GM23338 (cell line): ENCODE measurements around the gene APOM. TPM values are rescaled to one million over a fixed set of nuclear protein-coding genes. Genes with fewer than 3 reads are reported as not detected.

Experiments used
- ATAC-seq: fragments of 200-7000 bp; cut with Tn5 transposase; 3 replicates; pipeline ENCODE4 v1.9.1; 2020
- DNase-seq: peaks from one replicate; pipeline ENCODE4 v3.0.0-alpha.2; 2015; ENCODE audit warnings: low spot score
- H2AFZ ChIP-seq: fragments of 200-600 bp; sonication (generic); 2 replicates; pipeline ENCODE4 v1.8.0; 2016; ENCODE audit warnings: antibody characterized with exemption, mild to moderate bottlenecking, moderate library complexity
- H3F3A ChIP-seq: fragments of 200-600 bp; sonication (generic); replicated peaks from 2 replicates; pipeline ENCODE4 v1.8.0; 2017; ENCODE audit warnings: antibody characterized with exemption, mixed run types, low read depth
- H3K27ac ChIP-seq: fragments of 200-600 bp; sonication (generic); 2 replicates; pipeline ENCODE4 v1.6.1; 2016; ENCODE audit warnings: low read depth
- H3K27me3 ChIP-seq: fragments of 200-600 bp; sonication (generic); 2 replicates; pipeline ENCODE4 v1.8.0; 2016; ENCODE audit warnings: mild to moderate bottlenecking, mixed run types, moderate library complexity; ENCODE audit not compliant: insufficient read depth
- H3K36me3 ChIP-seq: fragments of 200-600 bp; sonication (generic); 2 replicates; pipeline ENCODE4 v1.8.0; 2016; ENCODE audit warnings: mild to moderate bottlenecking; ENCODE audit not compliant: insufficient read depth
- H3K4me1 ChIP-seq: fragments of 200-600 bp; sonication (generic); 2 replicates; pipeline ENCODE4 v1.8.0; 2016; ENCODE audit warnings: mild to moderate bottlenecking, moderate library complexity; ENCODE audit not compliant: insufficient read depth
- H3K4me2 ChIP-seq: fragments of 200-600 bp; sonication (generic); 2 replicates; pipeline ENCODE4 v1.7.1; 2017; ENCODE audit warnings: mixed run types
- H3K4me3 ChIP-seq: fragments of 200-600 bp; sonication (generic); 2 replicates; pipeline ENCODE4 v1.6.1; 2016; ENCODE audit warnings: mixed run types
- H3K79me2 ChIP-seq: fragments of 200-600 bp; sonication (generic); replicated peaks from 2 replicates; pipeline ENCODE4 v1.8.0; 2017; ENCODE audit warnings: mild to moderate bottlenecking; ENCODE audit not compliant: insufficient read depth
- H3K9me2 ChIP-seq: fragments of 200-600 bp; sonication (generic); 2 replicates; pipeline ENCODE4 v1.8.0; 2017; ENCODE audit not compliant: insufficient read depth
- H4K20me1 ChIP-seq: fragments of 200-600 bp; sonication (generic); replicated peaks from 2 replicates; pipeline ENCODE4 v1.8.0; 2017; ENCODE audit warnings: mild to moderate bottlenecking; ENCODE audit not compliant: insufficient read depth
- H3K27ac Mint-ChIP-seq: 2 replicates; pipeline ENCODE4 v1.8.0; 2020; ENCODE audit warnings: inconsistent platforms, mild to moderate bottlenecking, moderate library complexity, mixed read lengths
- H3K27me3 Mint-ChIP-seq: 3 replicates; pipeline ENCODE4 v1.8.0; 2022; ENCODE audit warnings: low read depth, mild to moderate bottlenecking, moderate library complexity, mixed read lengths, inconsistent platforms; ENCODE audit not compliant: insufficient read depth, poor library complexity
- H3K36me3 Mint-ChIP-seq: 3 replicates; pipeline ENCODE4 v1.8.0; 2021; ENCODE audit warnings: low read depth, mild to moderate bottlenecking, inconsistent platforms, moderate library complexity, mixed read lengths
- H3K4me1 Mint-ChIP-seq: 3 replicates; pipeline ENCODE4 v1.8.0; 2020; ENCODE audit warnings: mild to moderate bottlenecking, inconsistent platforms, mixed read lengths
- H3K4me3 Mint-ChIP-seq: 3 replicates; pipeline ENCODE4 v1.8.0; 2021; ENCODE audit warnings: moderate library complexity, mild to moderate bottlenecking, inconsistent platforms, mixed read lengths
- H3K9me3 Mint-ChIP-seq: 3 replicates; pipeline ENCODE4 v1.8.0; 2020; ENCODE audit warnings: moderate library complexity, mild to moderate bottlenecking, inconsistent platforms, mixed read lengths
- CREB1 ChIP-seq: fragments of 250-450 bp; sonication (Bioruptor Pico); IDR thresholded peaks from 2 replicates; pipeline ENCODE4 v1.5.0; 2020; ENCODE audit warnings: low read depth, mild to moderate bottlenecking, moderate library complexity
- polyA plus RNA-seq: library from polyadenylated mRNA; unstranded; fragments of >200 nt; fragmentation: Nextera tagmentation; extraction: Ambion mirVana; gene quantifications from 2 replicates; pipeline ENCODE4 v1.2.1, GENCODE V29; 2016
- total RNA-seq: library from RNA; depleted of rRNA; stranded (reverse); fragments of >200 nt; shearing (Covaris generic); gene quantifications from 2 replicates; pipeline ENCODE4 v1.2.3, GENCODE V29; 2014
- TF ChIP-seq, protein P1 (sequence below): IDR thresholded peaks from 2 replicates; pipeline ENCODE4 v1.6.1; 2016; ENCODE audit warnings: antibody characterized with exemption
- TF ChIP-seq, protein P2 (sequence below), 2 experiments: fragments of 200-600 bp in 1 of 2; sonication (generic) in 1 of 2; conservative IDR thresholded peaks; 2 replicates each; pipeline versions ENCODE4 v1.5.1 to v1.6.1; 2016 to 2017; ENCODE audit warnings: antibody characterized with exemption in 2 of 2, low read depth in 2 of 2, mild to moderate bottlenecking in 2 of 2, moderate library complexity in 1 of 2
- TF ChIP-seq, protein P3 (sequence below): fragments of 250-450 bp; sonication (Bioruptor Pico); IDR thresholded peaks from 2 replicates; pipeline ENCODE4 v1.5.0; 2020; ENCODE audit warnings: mild to moderate bottlenecking, moderate library complexity

APOM gene
- total and polyA plus RNA-seq, 2 experiments from 2014 or later = 1.2 to 10.7 TPM

DNA sequence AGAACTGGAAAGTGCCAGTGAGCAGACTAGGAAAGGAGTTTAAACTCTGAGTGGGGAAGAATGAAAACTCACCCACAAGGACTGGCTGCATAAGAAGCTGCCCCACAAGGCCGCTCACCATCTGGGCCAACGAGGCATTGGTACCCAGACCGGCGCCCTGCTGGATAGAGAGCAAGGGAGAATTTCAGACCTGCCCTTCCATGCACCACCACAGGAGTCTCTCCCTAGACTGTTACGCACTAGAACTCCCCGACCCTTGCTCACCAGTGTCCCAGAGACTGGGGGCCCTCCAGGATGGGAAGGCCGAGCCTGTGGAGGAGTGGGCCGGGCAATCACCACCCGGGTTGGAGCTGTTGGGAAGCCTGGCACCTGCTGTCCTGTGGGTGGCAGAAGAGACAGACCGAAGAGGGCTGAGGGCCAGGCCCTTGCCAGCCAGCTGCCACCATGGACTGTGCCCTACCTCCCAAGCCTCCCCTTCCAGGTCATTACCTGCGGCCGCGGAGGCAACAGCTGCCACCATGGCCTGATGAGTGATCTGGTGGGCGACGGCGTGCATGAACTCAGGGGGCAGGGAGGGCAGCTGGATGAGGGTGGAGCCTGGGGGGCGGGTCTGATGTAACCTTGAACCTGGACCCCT, 11.8 kb upstream of the APOM start:
- ATAC-seq (no peak; the same call in 2 of the 3 replicates), DNase-seq (no peak)
- peaks cover under 1% of the 10 kb centered on the region; the same call in 1 of the 2 replicates for H3K79me2 ChIP-seq
- Mint-ChIP-seq H3K4me1 (no peaks in the 10 kb centered on the region), H3K4me3 (no peak overlapping the region), H3K27me3 (peaks cover 2% of the 10 kb centered on the region), H3K27ac (no peak overlapping the region), H3K9me3 (no peaks in the 10 kb centered on the region), H3K36me3 (peaks cover 85% of the 10 kb centered on the region)
- no peak overlapping the region for H2AFZ ChIP-seq
- H3K36me3 ChIP-seq = peaks cover 36% of the 10 kb centered on the region
- no peaks in the 10 kb centered on the region for H3K9me2 ChIP-seq
- no peaks in the 10 kb centered on the region for H3K4me1 ChIP-seq
- no peak overlapping the region for H3K4me2 ChIP-seq
- TF ChIP-seq, protein P1, sequence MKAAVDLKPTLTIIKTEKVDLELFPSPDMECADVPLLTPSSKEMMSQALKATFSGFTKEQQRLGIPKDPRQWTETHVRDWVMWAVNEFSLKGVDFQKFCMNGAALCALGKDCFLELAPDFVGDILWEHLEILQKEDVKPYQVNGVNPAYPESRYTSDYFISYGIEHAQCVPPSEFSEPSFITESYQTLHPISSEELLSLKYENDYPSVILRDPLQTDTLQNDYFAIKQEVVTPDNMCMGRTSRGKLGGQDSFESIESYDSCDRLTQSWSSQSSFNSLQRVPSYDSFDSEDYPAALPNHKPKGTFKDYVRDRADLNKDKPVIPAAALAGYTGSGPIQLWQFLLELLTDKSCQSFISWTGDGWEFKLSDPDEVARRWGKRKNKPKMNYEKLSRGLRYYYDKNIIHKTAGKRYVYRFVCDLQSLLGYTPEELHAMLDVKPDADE = no peak
- TF ChIP-seq CREB1 (CRISPR knock-in tag) = no peak
- TF ChIP-seq, protein P2, sequence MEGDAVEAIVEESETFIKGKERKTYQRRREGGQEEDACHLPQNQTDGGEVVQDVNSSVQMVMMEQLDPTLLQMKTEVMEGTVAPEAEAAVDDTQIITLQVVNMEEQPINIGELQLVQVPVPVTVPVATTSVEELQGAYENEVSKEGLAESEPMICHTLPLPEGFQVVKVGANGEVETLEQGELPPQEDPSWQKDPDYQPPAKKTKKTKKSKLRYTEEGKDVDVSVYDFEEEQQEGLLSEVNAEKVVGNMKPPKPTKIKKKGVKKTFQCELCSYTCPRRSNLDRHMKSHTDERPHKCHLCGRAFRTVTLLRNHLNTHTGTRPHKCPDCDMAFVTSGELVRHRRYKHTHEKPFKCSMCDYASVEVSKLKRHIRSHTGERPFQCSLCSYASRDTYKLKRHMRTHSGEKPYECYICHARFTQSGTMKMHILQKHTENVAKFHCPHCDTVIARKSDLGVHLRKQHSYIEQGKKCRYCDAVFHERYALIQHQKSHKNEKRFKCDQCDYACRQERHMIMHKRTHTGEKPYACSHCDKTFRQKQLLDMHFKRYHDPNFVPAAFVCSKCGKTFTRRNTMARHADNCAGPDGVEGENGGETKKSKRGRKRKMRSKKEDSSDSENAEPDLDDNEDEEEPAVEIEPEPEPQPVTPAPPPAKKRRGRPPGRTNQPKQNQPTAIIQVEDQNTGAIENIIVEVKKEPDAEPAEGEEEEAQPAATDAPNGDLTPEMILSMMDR (conservative IDR thresholded peaks at IDR 0.05; ENCODE audit: low read depth in 2 of 2) = no peak
- TF ChIP-seq, protein P3, sequence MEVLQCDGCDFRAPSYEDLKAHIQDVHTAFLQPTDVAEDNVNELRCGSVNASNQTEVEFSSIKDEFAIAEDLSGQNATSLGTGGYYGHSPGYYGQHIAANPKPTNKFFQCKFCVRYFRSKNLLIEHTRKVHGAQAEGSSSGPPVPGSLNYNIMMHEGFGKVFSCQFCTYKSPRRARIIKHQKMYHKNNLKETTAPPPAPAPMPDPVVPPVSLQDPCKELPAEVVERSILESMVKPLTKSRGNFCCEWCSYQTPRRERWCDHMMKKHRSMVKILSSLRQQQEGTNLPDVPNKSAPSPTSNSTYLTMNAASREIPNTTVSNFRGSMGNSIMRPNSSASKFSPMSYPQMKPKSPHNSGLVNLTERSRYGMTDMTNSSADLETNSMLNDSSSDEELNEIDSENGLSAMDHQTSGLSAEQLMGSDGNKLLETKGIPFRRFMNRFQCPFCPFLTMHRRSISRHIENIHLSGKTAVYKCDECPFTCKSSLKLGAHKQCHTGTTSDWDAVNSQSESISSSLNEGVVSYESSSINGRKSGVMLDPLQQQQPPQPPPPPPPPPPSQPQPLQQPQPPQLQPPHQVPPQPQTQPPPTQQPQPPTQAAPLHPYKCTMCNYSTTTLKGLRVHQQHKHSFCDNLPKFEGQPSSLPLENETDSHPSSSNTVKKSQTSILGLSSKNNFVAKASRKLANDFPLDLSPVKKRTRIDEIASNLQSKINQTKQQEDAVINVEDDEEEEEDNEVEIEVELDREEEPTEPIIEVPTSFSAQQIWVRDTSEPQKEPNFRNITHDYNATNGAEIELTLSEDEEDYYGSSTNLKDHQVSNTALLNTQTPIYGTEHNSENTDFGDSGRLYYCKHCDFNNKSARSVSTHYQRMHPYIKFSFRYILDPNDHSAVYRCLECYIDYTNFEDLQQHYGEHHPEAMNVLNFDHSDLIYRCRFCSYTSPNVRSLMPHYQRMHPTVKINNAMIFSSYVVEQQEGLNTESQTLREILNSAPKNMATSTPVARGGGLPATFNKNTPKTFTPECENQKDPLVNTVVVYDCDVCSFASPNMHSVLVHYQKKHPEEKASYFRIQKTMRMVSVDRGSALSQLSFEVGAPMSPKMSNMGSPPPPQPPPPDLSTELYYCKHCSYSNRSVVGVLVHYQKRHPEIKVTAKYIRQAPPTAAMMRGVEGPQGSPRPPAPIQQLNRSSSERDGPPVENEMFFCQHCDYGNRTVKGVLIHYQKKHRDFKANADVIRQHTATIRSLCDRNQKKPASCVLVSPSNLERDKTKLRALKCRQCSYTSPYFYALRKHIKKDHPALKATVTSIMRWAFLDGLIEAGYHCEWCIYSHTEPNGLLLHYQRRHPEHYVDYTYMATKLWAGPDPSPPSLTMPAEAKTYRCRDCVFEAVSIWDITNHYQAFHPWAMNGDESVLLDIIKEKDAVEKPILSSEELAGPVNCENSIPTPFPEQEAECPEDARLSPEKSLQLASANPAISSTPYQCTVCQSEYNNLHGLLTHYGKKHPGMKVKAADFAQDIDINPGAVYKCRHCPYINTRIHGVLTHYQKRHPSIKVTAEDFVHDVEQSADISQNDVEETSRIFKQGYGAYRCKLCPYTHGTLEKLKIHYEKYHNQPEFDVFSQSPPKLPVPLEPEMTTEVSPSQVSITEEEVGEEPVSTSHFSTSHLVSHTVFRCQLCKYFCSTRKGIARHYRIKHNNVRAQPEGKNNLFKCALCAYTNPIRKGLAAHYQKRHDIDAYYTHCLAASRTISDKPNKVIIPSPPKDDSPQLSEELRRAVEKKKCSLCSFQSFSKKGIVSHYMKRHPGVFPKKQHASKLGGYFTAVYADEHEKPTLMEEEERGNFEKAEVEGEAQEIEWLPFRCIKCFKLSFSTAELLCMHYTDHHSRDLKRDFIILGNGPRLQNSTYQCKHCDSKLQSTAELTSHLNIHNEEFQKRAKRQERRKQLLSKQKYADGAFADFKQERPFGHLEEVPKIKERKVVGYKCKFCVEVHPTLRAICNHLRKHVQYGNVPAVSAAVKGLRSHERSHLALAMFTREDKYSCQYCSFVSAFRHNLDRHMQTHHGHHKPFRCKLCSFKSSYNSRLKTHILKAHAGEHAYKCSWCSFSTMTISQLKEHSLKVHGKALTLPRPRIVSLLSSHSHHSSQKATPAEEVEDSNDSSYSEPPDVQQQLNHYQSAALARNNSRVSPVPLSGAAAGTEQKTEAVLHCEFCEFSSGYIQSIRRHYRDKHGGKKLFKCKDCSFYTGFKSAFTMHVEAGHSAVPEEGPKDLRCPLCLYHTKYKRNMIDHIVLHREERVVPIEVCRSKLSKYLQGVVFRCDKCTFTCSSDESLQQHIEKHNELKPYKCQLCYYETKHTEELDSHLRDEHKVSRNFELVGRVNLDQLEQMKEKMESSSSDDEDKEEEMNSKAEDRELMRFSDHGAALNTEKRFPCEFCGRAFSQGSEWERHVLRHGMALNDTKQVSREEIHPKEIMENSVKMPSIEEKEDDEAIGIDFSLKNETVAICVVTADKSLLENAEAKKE (CRISPR knock-in tag) = no peak
- H3F3A ChIP-seq = peaks cover 16% of the 10 kb centered on the region
- H3K4me3 ChIP-seq = no peak overlapping the region
- H3K27me3 ChIP-seq = no peaks in the 10 kb centered on the region
- peaks cover 4% of the 10 kb centered on the region; the same call in 1 of the 2 replicates for H4K20me1 ChIP-seq
- H3K27ac ChIP-seq = no peak overlapping the region
